Adrenal gland (tissue), 12 donors: Measurements from ENCODE around the gene OR1S2. TPM values are rescaled to one million over a fixed set of nuclear protein-coding genes. Genes with fewer than 3 reads are reported as not detected.

ENCODE experiments used
- DNase-seq, 7 donors: peaks; one replicate each; pipeline ENCODE4 v3.0.0-alpha.2; 2019 to 2020
- H3K27ac ChIP-seq, 5 donors: fragments of 200-600 bp; sonication (generic) in 4 of 5; 1 replicate in 3 of 5; 2 replicates in 2 of 5; pipeline versions ENCODE4 v1.5.1 to v1.8.0; 2016 to 2020; ENCODE audit warnings: mild to moderate bottlenecking in 1 of 5
- H3K27me3 ChIP-seq: fragments of 200-600 bp; 2 replicates; pipeline ENCODE4 v1.8.0; 2021
- H3K36me3 ChIP-seq, 2 donors: fragments of 200-600 bp; replicated peaks in 1 of 2; 1 replicate in 1 of 2; 2 replicates in 1 of 2; pipeline versions ENCODE4 v1.5.1 to v1.8.0; 2018 to 2022
- H3K4me1 ChIP-seq, 2 donors: fragments of 200-600 bp; replicated peaks in 1 of 2; 1 replicate in 1 of 2; 2 replicates in 1 of 2; pipeline versions ENCODE4 v1.5.1 to v1.8.0; 2018 to 2021
- H3K4me3 ChIP-seq, 4 donors: fragments of 200-600 bp; sonication (generic) in 3 of 4; one replicate each; pipeline ENCODE4 v1.5.1; 2016 to 2018
- H3K9me3 ChIP-seq, 3 donors: fragments of 200-600 bp; sonication (generic) in 1 of 3; replicated peaks in 1 of 3; 1 replicate in 2 of 3; 2 replicates in 1 of 3; pipeline versions ENCODE4 v1.5.1 to v1.8.0; 2016 to 2021
- POLR2A ChIP-seq, 2 donors: fragments of 450-650 bp; IDR thresholded peaks; one replicate each; pipeline ENCODE4 v1.6.1; 2017; ENCODE audit warnings: antibody characterized with exemption in 2 of 2, mild to moderate bottlenecking in 2 of 2, moderate library complexity in 1 of 2
- WGBS, 4 donors: extraction: QIAGEN DNeasy Blood & Tissue Kit in 2 of 4; methylation state at CpG; one replicate each; pipeline versions ENCODE4 v1.1.5 to v1.1.7; 2013 to 2017; 5-methylcytosine and 5-hydroxymethylcytosine counted together
- intact Hi-C, 2 donors: fragments of 100-400 bp; cut with DNase I; formaldehyde crosslinking; loops; one replicate each; pipeline versions ENCODE4 v1.14.1 to v1.15.0; 2022 to 2023
- polyA plus RNA-seq, 3 donors: library from polyadenylated mRNA; stranded (reverse); fragments of 200-250 nt in 2 of 3; fragments of 350-450 nt in 1 of 3; fragmentation: Illumina TruSeq in 1 of 3; extraction: RNeasy Lipid Tissue Mini Kit (QIAGEN cat#74804) in 1 of 3; gene quantifications; one replicate each; pipeline ENCODE4 v1.2.3, GENCODE V29; 2013 to 2014
- total RNA-seq, 9 donors: library from RNA; depleted of rRNA in 4 of 9; stranded (reverse); fragments of >200 nt in 4 of 9; fragments of 120-200 nt in 1 of 9; fragmentation: NEBNext Ultra II Directional in 1 of 9; extraction: Animal tissue kit (Norgen Biotek cat#: 25700) in 1 of 9; gene quantifications; one replicate each; pipeline versions ENCODE4 v1.1.0 to v1.2.4, GENCODE V29; 2013 to 2023
- TF ChIP-seq, protein P1 (sequence below), 6 experiments: fragments of 450-650 bp in 4 of 6; fragments of 200-600 bp in 2 of 6; sonication (generic) in 1 of 6; IDR thresholded peaks; 1 replicate in 5 of 6; 2 replicates in 1 of 6; pipeline versions ENCODE4 v1.5.1 to v1.8.0; 2016 to 2021; ENCODE audit warnings: antibody characterized with exemption in 6 of 6, mild to moderate bottlenecking in 2 of 6, moderate library complexity in 1 of 6
- donor health status: healthy with polysubstance abuse.
- donor health status: Bipolar disorder and iron deficiency.
- donor health status: DM: yes; HTN: yes; CAD: no.
- donor health status: DM: no; HTN: no; CAD: no.
- donor health status: DM: no; HTN: no; CAD: no.
- donor health status: DM: yes; HTN: yes; CAD: no.

Gene OR1S2
- total and polyA plus RNA-seq, 12 donors, result not detected

DNA sequence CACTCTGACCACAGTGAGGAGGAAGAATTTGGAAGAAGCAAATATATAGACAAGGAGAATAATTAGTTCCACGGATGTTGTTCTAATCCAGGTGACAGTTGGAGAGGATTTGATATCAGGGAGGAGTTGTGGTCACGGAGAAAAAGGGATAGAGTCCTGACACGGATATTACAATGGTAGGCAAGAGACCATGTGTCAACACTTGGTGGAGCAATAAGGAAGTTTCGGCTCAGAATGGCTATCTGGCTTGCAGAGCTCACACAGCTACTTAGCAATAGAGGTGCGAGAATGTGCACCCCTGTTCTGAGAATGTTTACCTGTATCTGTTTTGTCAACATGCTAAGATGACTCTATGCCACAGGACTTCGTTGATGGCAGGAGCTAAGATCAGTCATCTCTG lies 25.5 kb downstream of the OR1S2 start:
- no peaks in the 10 kb centered on the region for H3K4me1 ChIP-seq
- TF ChIP-seq, protein P1, sequence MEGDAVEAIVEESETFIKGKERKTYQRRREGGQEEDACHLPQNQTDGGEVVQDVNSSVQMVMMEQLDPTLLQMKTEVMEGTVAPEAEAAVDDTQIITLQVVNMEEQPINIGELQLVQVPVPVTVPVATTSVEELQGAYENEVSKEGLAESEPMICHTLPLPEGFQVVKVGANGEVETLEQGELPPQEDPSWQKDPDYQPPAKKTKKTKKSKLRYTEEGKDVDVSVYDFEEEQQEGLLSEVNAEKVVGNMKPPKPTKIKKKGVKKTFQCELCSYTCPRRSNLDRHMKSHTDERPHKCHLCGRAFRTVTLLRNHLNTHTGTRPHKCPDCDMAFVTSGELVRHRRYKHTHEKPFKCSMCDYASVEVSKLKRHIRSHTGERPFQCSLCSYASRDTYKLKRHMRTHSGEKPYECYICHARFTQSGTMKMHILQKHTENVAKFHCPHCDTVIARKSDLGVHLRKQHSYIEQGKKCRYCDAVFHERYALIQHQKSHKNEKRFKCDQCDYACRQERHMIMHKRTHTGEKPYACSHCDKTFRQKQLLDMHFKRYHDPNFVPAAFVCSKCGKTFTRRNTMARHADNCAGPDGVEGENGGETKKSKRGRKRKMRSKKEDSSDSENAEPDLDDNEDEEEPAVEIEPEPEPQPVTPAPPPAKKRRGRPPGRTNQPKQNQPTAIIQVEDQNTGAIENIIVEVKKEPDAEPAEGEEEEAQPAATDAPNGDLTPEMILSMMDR (IDR thresholded peaks at IDR 0.05), result no peak
- no peak for TF ChIP-seq POLR2A (IDR thresholded peaks at IDR 0.05)
- no peak overlapping the region for H3K4me3 ChIP-seq
- H3K27ac ChIP-seq, result no peak overlapping the region
- no peaks in the 10 kb centered on the region for H3K27me3 ChIP-seq
- 75 to 85% (median 79%) methylated on average over 6 of the region's 6 CpGs for WGBS, 4 donors
- no peaks in the 10 kb centered on the region for H3K9me3 ChIP-seq
- intact Hi-C loops, result no loop called here
- no peaks in the 10 kb centered on the region for H3K36me3 ChIP-seq
- no peak for DNase-seq

DNA sequence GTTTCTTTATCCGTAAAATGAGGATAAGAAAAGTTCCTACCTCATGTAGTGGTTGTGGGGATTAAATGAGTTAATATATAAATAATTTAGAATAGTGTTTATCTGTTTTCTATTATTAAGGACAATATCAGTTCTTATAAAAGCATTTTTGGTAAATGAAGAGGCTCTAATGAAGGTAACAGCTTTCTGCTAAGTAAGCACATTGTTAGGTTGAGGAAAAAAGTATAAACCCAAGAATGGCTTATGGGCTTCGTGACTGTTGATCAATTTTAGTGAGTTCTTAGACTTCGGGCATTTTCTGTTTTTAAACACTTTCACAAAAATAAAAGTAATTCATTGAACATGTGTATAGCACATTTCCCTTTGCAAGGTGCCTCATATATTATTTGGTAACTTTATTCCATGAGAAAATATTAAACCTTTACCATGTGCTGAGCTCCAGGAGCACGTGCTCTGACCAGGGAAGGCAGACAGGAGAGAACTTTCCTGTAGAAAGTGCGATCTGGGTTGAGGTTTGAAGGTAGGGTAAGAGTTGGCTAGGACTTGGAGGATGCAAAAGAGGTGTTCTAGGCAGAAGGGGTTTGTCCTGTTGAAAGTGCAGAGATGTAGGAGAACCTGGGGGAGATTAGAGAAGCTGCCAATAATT lies 26.4 kb downstream of the OR1S2 start:
- H3K27me3 ChIP-seq, result no peaks in the 10 kb centered on the region
- H3K9me3 ChIP-seq, result no peaks in the 10 kb centered on the region
- H3K27ac ChIP-seq, result no peak overlapping the region
- WGBS, 4 donors, result 61 to 72% (median 64%) methylated on average over 5 of the region's 5 CpGs
- no peaks in the 10 kb centered on the region for H3K4me1 ChIP-seq
- DNase-seq, result no peak
- H3K4me3 ChIP-seq, result no peak overlapping the region
- TF ChIP-seq, protein P1 (IDR thresholded peaks at IDR 0.05), result no peak
- TF ChIP-seq POLR2A (IDR thresholded peaks at IDR 0.05), result no peak
- no peaks in the 10 kb centered on the region for H3K36me3 ChIP-seq
- intact Hi-C loops, result no loop called here

DNA sequence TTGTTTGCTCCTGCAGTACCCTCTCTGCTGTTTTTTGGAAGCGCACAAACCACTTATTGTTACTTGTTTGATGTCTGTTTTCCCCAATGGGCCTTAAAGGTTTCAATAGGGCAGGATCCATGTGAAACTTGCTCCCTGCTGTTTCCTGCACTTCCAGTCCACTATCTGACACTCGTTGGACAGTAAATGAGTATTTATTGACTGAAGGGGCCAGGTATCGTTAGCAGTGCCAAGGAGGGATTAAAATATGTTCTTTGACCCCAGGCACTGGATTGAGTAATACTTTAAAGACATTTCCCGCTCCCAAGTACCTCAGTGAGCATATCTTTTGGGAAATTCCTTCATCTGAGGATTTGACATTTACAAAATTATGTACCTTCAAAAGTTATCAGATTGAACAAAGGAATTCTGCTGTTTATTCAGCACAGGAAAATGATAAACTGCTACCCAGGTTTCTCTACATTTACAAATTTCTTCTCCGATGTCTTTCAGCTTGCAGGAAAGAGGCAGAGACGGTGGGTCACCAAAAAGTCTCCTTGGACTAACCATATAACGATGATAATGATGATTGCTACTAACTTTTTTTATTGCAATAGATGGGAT lies 38.3 kb downstream of the OR1S2 start:
- Histone ChIP-seq H3K4me1 (no peaks in the 10 kb centered on the region), H3K4me3 (no peak overlapping the region), H3K9me3 (no peaks in the 10 kb centered on the region), H3K27me3 (no peaks in the 10 kb centered on the region), H3K27ac (no peak overlapping the region), H3K36me3 (no peaks in the 10 kb centered on the region)
- WGBS, 4 donors, result 46 to 58% (median 51%) methylated on average over 7 of the region's 7 CpGs
- intact Hi-C loops, result no loop called here
- TF ChIP-seq, protein P1 (IDR thresholded peaks at IDR 0.05), result no peak
- no peak for TF ChIP-seq POLR2A (IDR thresholded peaks at IDR 0.05)
- no peak for DNase-seq

DNA sequence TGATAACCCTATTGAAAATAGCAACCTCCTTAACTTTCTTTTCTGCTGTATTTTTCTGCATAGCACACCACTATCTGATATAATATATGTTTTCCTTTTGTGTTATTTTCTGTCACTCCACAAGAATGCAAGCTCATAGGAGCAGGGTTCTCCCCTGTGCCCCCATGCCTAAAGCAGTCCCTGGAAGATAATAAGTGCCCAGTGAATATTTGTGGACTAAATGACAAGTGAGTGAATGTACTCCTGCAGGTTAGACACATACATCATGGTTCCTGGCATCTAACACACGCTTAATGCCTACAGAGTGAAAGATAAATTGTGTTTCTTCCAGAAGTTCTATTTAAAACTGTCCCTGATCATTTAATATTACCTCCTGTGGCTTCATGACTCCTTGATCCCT lies 39.0 kb downstream of the OR1S2 start:
- Histone ChIP-seq H3K9me3 (no peaks in the 10 kb centered on the region), H3K4me3 (no peak overlapping the region), H3K36me3 (no peaks in the 10 kb centered on the region), H3K27me3 (no peaks in the 10 kb centered on the region), H3K27ac (no peak overlapping the region), H3K4me1 (no peaks in the 10 kb centered on the region)
- DNase-seq, result no peak
- TF ChIP-seq, protein P1 (IDR thresholded peaks at IDR 0.05), result no peak
- TF ChIP-seq POLR2A (IDR thresholded peaks at IDR 0.05), result no peak
- intact Hi-C loops, result no loop called here
- 30 to 39% (median 37%) methylated on average over 1 of the region's 1 CpG for WGBS, 4 donors
